Neuronal stem cell (in vitro differentiated cells): ENCODE data around the gene CFAP251.
"Not testable (repeated sequence)": the region's sequence is repeated elsewhere in the genome, so short reads cannot be mapped to it uniquely, and the experiment has no call there.

Experiments
- DNase-seq: peaks from one replicate; pipeline ENCODE4 v3.0.0-alpha.2; 2013; ENCODE audit warnings: low spot score
- H2AFZ ChIP-seq: one replicate; pipeline ENCODE4 v1.6.1; 2013; ENCODE audit warnings: mild to moderate bottlenecking, low read length, inconsistent platforms
- H2AK5ac ChIP-seq: 2 replicates; pipeline ENCODE4 v1.6.1; 2013; ENCODE audit warnings: low read depth, mild to moderate bottlenecking, inconsistent platforms, low read length, moderate library complexity, mixed read lengths
- H2BK120ac ChIP-seq: 2 replicates; pipeline ENCODE4 v1.6.1; 2013; ENCODE audit warnings: low read depth, mild to moderate bottlenecking, inconsistent platforms, low read length, moderate library complexity, mixed read lengths
- H2BK12ac ChIP-seq: one replicate; pipeline ENCODE4 v1.6.1; 2013; ENCODE audit warnings: low read length, inconsistent platforms
- H2BK15ac ChIP-seq: 2 replicates; pipeline ENCODE4 v1.6.1; 2013; ENCODE audit warnings: mild to moderate bottlenecking, low read length, inconsistent platforms, mixed read lengths
- H2BK5ac ChIP-seq: one replicate; pipeline ENCODE4 v1.6.1; 2013; ENCODE audit warnings: inconsistent platforms, mild to moderate bottlenecking, low read length, moderate library complexity
- H3K14ac ChIP-seq: one replicate; pipeline ENCODE4 v1.6.1; 2013; ENCODE audit warnings: low read length, inconsistent platforms
- H3K18ac ChIP-seq: 2 replicates; pipeline ENCODE4 v1.6.1; 2013; ENCODE audit warnings: low read length, inconsistent platforms
- H3K23ac ChIP-seq: 2 replicates; pipeline ENCODE4 v1.6.1; 2013; ENCODE audit warnings: low read depth, mild to moderate bottlenecking, mixed read lengths, low read length, inconsistent platforms; ENCODE audit not compliant: poor library complexity
- H3K27ac ChIP-seq: replicated peaks from 3 replicates; pipeline ENCODE4 v1.5.1; 2013; ENCODE audit warnings: low read length, inconsistent platforms
- H3K27me3 ChIP-seq, 3 experiments: 2 replicates each; pipeline ENCODE4 v1.6.1; 2013; ENCODE audit warnings: low read length in 3 of 3, mild to moderate bottlenecking in 2 of 3, inconsistent platforms in 1 of 3, low read depth in 1 of 3, mixed read lengths in 1 of 3, moderate library complexity in 1 of 3; ENCODE audit not compliant: control insufficient read depth in 3 of 3, insufficient read depth in 3 of 3
- H3K36me3 ChIP-seq, 2 donors: replicated peaks in 1 of 2; 2 replicates each; pipeline ENCODE4 v1.6.1; 2013; ENCODE audit warnings: low read length in 2 of 2; ENCODE audit not compliant: control insufficient read depth in 2 of 2, insufficient read depth in 2 of 2
- H3K4ac ChIP-seq: 2 replicates; pipeline ENCODE4 v1.6.1; 2013; ENCODE audit warnings: inconsistent platforms, mild to moderate bottlenecking, low read length, moderate library complexity
- H3K4me1 ChIP-seq, 2 donors: 1 replicate in 1 of 2; 2 replicates in 1 of 2; pipeline ENCODE4 v1.6.1; 2013; ENCODE audit warnings: low read length in 2 of 2, low read depth in 1 of 2; ENCODE audit not compliant: control insufficient read depth in 2 of 2, insufficient read depth in 1 of 2
- H3K4me2 ChIP-seq: one replicate; pipeline ENCODE4 v1.6.1; 2013; ENCODE audit warnings: mild to moderate bottlenecking, low read length, inconsistent platforms; ENCODE audit not compliant: insufficient read depth, poor library complexity, severe bottlenecking
- H3K4me3 ChIP-seq, 2 donors: 2 replicates each; pipeline ENCODE4 v1.5.1; 2013; ENCODE audit warnings: low read length in 2 of 2, mild to moderate bottlenecking in 2 of 2, inconsistent platforms in 1 of 2, moderate library complexity in 1 of 2
- H3K79me1 ChIP-seq: one replicate; pipeline ENCODE4 v1.6.1; 2013; ENCODE audit warnings: low read depth, mild to moderate bottlenecking, inconsistent platforms, low read length, moderate library complexity
- H3K9ac ChIP-seq: one replicate; pipeline ENCODE4 v1.6.1; 2013; ENCODE audit warnings: mild to moderate bottlenecking, low read depth, low read length, inconsistent platforms; ENCODE audit not compliant: poor library complexity
- H3K9me3 ChIP-seq, 2 donors: replicated peaks in 1 of 2; 2 replicates each; pipeline versions ENCODE3 to v1.6.1; 2013; ENCODE audit warnings: low read length in 2 of 2, mild to moderate bottlenecking in 2 of 2, inconsistent platforms in 1 of 2, low read depth in 1 of 2, mixed read lengths in 1 of 2, moderate library complexity in 1 of 2; ENCODE audit not compliant: control insufficient read depth in 2 of 2, insufficient read depth in 1 of 2
- H4K8ac ChIP-seq: one replicate; pipeline ENCODE4 v1.6.1; 2013; ENCODE audit warnings: low read depth, mild to moderate bottlenecking, inconsistent platforms, low read length, moderate library complexity
- H4K91ac ChIP-seq: one replicate; pipeline ENCODE4 v1.6.1; 2013; ENCODE audit warnings: low read length, low read depth, mild to moderate bottlenecking, inconsistent platforms; ENCODE audit not compliant: poor library complexity
- WGBS, 2 donors: extraction: QIAGEN DNeasy Blood & Tissue Kit; methylation state at CpG; one replicate each; pipeline ENCODE4 v1.1.7; 2013; ENCODE audit warnings: missing lambda C conversion rate in 2 of 2, mixed read lengths in 1 of 2; ENCODE audit not compliant: insufficient read length in 2 of 2, insufficient replicate concordance in 1 of 2; ENCODE audit errors: extremely low coverage in 2 of 2; 5-methylcytosine and 5-hydroxymethylcytosine counted together

The CFAP251 gene

GRCh38 chr12:121983536-121984210, 65.3 kb downstream of the CFAP251 start:
- H4K91ac ChIP-seq: no peak overlapping the region
- no peak overlapping the region for H3K14ac ChIP-seq
- DNase-seq: no peak
- no peak overlapping the region for H2BK12ac ChIP-seq
- no peak overlapping the region for H2BK120ac ChIP-seq
- peak overlapping the region; percentile 56 for H2AFZ ChIP-seq
- WGBS, 2 donors: no CpG with 5 or more reads among the region's 13 CpGs
- H3K79me1 ChIP-seq: no peaks in the 10 kb centered on the region
- H3K23ac ChIP-seq: no peak overlapping the region
- H3K4ac ChIP-seq: no peak overlapping the region
- H3K4me2 ChIP-seq: no peak overlapping the region
- no peak overlapping the region for H2AK5ac ChIP-seq
- peaks cover 0 to 2% of the 10 kb centered on the region in 2 donors for H3K9me3 ChIP-seq
- H3K27ac ChIP-seq: no peak overlapping the region
- peaks cover 0 to 3% of the 10 kb centered on the region in 2 donors for H3K4me1 ChIP-seq
- H2BK15ac ChIP-seq: no peak overlapping the region
- no peaks in the 10 kb centered on the region for H3K36me3 ChIP-seq
- no peak overlapping the region for H3K18ac ChIP-seq
- H3K4me3 ChIP-seq: no peak overlapping the region
- H3K27me3 ChIP-seq: peaks cover 0 to 31% (median 0%) of the 10 kb centered on the region in 3 experiments
- no peak overlapping the region for H2BK5ac ChIP-seq
- H3K9ac ChIP-seq: no peak overlapping the region
- no peak overlapping the region for H4K8ac ChIP-seq

- Histone ChIP-seq H4K91ac (no peak overlapping the region), H3K36me3 (no peaks in the 10 kb centered on the region), H3K9ac (no peak overlapping the region), H3K4me3 (no peak overlapping the region), H2BK15ac (no peak overlapping the region), H2AK5ac (no peak overlapping the region), H4K8ac (no peak overlapping the region), H3K23ac (no peak overlapping the region), H3K27me3 (peaks cover 0 to 16% (median 0%) of the 10 kb centered on the region in 3 experiments), H3K27ac (no peak overlapping the region), H3K4me2 (no peak overlapping the region), H3K9me3 (peaks cover 0 to 2% of the 10 kb centered on the region in 2 donors), H2BK12ac (no peak overlapping the region), H2BK5ac (no peak overlapping the region), H3K14ac (no peak overlapping the region), H3K4ac (no peak overlapping the region), H2AFZ (no peak overlapping the region), H2BK120ac (no peak overlapping the region), H3K79me1 (peaks cover 2% of the 10 kb centered on the region), H3K4me1 (peaks cover 0 to 3% of the 10 kb centered on the region in 2 donors), H3K18ac (no peak overlapping the region)
- no peak for DNase-seq
- no CpG with 5 or more reads among the region's 14 CpGs for WGBS, 2 donors
Measured at GRCh38 chr12:121986489-121987245, 68.3 kb downstream of the CFAP251 start.

GRCh38 chr12:121988519-121988918, 70.1 kb downstream of the CFAP251 start:
- DNase-seq, H2BK12ac ChIP-seq, H2BK15ac ChIP-seq, H4K91ac ChIP-seq, H3K4ac ChIP-seq, H3K4me3 ChIP-seq, H2AK5ac ChIP-seq, H2BK120ac ChIP-seq, H3K9ac ChIP-seq, H3K79me1 ChIP-seq, H2BK5ac ChIP-seq, H3K27me3 ChIP-seq, H3K36me3 ChIP-seq, H3K27ac ChIP-seq, H3K4me1 ChIP-seq, H3K9me3 ChIP-seq, H3K23ac ChIP-seq, H3K18ac ChIP-seq, H2AFZ ChIP-seq, H3K4me2 ChIP-seq, H4K8ac ChIP-seq, H3K14ac ChIP-seq: not testable (repeated sequence)
- WGBS, 2 donors: no CpG with 5 or more reads among the region's 10 CpGs
